Pons (tissue), 1 donor: ENCODE measurements around the gene RABL6.
"Not testable (repeated sequence)": the region's sequence is repeated elsewhere in the genome, so short reads cannot be mapped to it uniquely, and the experiment has no call there.

Source experiments
- DNase-seq: peaks from one replicate; pipeline ENCODE4 v3.0.0-alpha.2; 2016; ENCODE audit warnings: low spot score

RABL6 gene

GRCh38 chr9:136807281-136808074, at the start of gene RABL6:
RABL6 (plus strand) TSS chr9:136807948; CDS start chr9:136808197, 249 bp downstream.
- DNase-seq: no peak

- DNase-seq: no peak
Measured at GRCh38 chr9:136759001-136759400, 48.7 kb upstream of the RABL6 start.

GRCh38 chr9:136759436-136760325, 48.1 kb upstream of the RABL6 start:
- DNase-seq: no peak

GRCh38 chr9:136760424-136760823, 47.3 kb upstream of the RABL6 start:
- no peak for DNase-seq

- DNase-seq: peak; percentile 65
Measured at GRCh38 chr9:136760834-136761544, 46.8 kb upstream of the RABL6 start.

GRCh38 chr9:136761545-136761981, 46.2 kb upstream of the RABL6 start:
- DNase-seq: no peak

- no peak for DNase-seq
Measured at GRCh38 chr9:136762221-136762691, 45.5 kb upstream of the RABL6 start.

- no peak for DNase-seq
Measured at GRCh38 chr9:136762915-136763648, 44.7 kb upstream of the RABL6 start.

GRCh38 chr9:136763649-136764035, 44.1 kb upstream of the RABL6 start:
- no peak for DNase-seq

GRCh38 chr9:136764301-136764891, 43.4 kb upstream of the RABL6 start, which contains the start of gene LCN15:
LCN15 (minus strand) TSS chr9:136764518; CDS start chr9:136764488, 30 bp downstream.
- DNase-seq: no peak

- no peak for DNase-seq
Measured at GRCh38 chr9:136765041-136765440, 42.7 kb upstream of the RABL6 start.

GRCh38 chr9:136765745-136766409, 41.9 kb upstream of the RABL6 start:
- not testable (repeated sequence) for DNase-seq

GRCh38 chr9:136766410-136767120, 41.2 kb upstream of the RABL6 start:
- peak; percentile 65 for DNase-seq

- DNase-seq: no peak
Measured at GRCh38 chr9:136769710-136770191, 38.0 kb upstream of the RABL6 start.

- no peak for DNase-seq
Measured at GRCh38 chr9:136771907-136772415, 35.8 kb upstream of the RABL6 start.

GRCh38 chr9:136773386-136774044, 34.2 kb upstream of the RABL6 start:
- DNase-seq: no peak

GRCh38 chr9:136774416-136775045, 33.2 kb upstream of the RABL6 start:
- no peak for DNase-seq

- DNase-seq: no peak
Measured at GRCh38 chr9:136775191-136775590, 32.6 kb upstream of the RABL6 start.
